Measurements from ENCODE around the gene SOD1. TPM values are rescaled to one million over a fixed set of nuclear protein-coding genes. Genes with fewer than 3 reads are reported as not detected.
"Not testable (repeated sequence)": the region's sequence is repeated elsewhere in the genome, so short reads cannot be mapped to it uniquely, and the experiment has no call there.

SOD1 gene
- total RNA-seq, 4 donors from 2014 or later = 118 to 141 (median 130) TPM

DNA sequence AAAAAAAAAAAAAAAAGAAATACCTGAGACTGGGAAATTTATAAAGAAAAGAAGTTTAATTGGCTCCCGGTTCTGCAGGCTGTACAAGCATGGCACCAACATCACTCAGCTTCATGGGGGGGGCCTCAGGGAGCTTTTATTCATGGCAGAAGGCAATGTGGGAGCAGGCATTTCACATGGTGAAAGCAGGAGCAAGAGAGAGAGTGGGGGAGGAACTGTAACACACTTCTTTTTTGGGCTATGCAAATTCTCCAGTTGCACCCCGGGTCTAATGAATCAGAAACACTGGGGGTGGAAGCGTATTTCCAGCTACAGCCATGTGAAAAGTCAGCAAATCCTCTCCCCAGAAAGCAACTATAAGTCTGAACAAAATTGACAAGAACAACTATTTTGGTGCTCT is 11.8 kb upstream of the SOD1 start:
- 85 to 93% methylated on average over 3 of the region's 3 CpGs for WGBS, 2 donors
- no peak overlapping the region for H3K4me3 ChIP-seq (ENCODE audit: low read depth, poor library complexity, severe bottlenecking)
- no peak for DNase-seq (ENCODE audit: low spot score in 2 of 2)
- TF ChIP-seq POLR2A (IDR thresholded peaks at IDR 0.05) = no peak
- TF ChIP-seq, protein P1, sequence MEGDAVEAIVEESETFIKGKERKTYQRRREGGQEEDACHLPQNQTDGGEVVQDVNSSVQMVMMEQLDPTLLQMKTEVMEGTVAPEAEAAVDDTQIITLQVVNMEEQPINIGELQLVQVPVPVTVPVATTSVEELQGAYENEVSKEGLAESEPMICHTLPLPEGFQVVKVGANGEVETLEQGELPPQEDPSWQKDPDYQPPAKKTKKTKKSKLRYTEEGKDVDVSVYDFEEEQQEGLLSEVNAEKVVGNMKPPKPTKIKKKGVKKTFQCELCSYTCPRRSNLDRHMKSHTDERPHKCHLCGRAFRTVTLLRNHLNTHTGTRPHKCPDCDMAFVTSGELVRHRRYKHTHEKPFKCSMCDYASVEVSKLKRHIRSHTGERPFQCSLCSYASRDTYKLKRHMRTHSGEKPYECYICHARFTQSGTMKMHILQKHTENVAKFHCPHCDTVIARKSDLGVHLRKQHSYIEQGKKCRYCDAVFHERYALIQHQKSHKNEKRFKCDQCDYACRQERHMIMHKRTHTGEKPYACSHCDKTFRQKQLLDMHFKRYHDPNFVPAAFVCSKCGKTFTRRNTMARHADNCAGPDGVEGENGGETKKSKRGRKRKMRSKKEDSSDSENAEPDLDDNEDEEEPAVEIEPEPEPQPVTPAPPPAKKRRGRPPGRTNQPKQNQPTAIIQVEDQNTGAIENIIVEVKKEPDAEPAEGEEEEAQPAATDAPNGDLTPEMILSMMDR (IDR thresholded peaks at IDR 0.05) = no peak
- intact Hi-C loops (cut with DNase I; ENCODE audit: low total_unique reads) = no loop called here

- WGBS, 2 donors = 90 to 91% methylated on average over 3 of the region's 3 CpGs
- no peak for DNase-seq (ENCODE audit: low spot score in 2 of 2)
- TF ChIP-seq, protein P1 (IDR thresholded peaks at IDR 0.05) = no peak
- TF ChIP-seq POLR2A (IDR thresholded peaks at IDR 0.05) = no peak
- intact Hi-C loops (cut with DNase I; ENCODE audit: low total_unique reads) = no loop called here
- no peak overlapping the region for H3K4me3 ChIP-seq (ENCODE audit: low read depth, poor library complexity, severe bottlenecking)
These were observed 8.6 kb upstream of the SOD1 start for GRCh38 chr21:31650930-31651329.

- intact Hi-C loops (cut with DNase I; ENCODE audit: low total_unique reads); H3K4me3 ChIP-seq (ENCODE audit: low read depth, poor library complexity, severe bottlenecking); DNase-seq (ENCODE audit: low spot score in 2 of 2): not testable (repeated sequence)
- 83 to 89% methylated on average over 4 of the region's 4 CpGs for WGBS, 2 donors
These were observed 8.0 kb upstream of the SOD1 start for GRCh38 chr21:31651491-31651890.

GRCh38 chr21:31654340-31654739 is 5.2 kb upstream of the SOD1 start:
- TF ChIP-seq, protein P1 (IDR thresholded peaks at IDR 0.05) = no peak
- no peak overlapping the region for H3K4me3 ChIP-seq (ENCODE audit: low read depth, poor library complexity, severe bottlenecking)
- intact Hi-C loops (cut with DNase I; ENCODE audit: low total_unique reads) = no loop called here
- WGBS, 2 donors = 97 to 98% methylated on average over 14 to 16 of the region's 20 CpGs
- no peak for DNase-seq (ENCODE audit: low spot score in 2 of 2)

- 82 to 83% methylated on average over 21 of the region's 21 CpGs for WGBS, 2 donors
- H3K4me3 ChIP-seq (ENCODE audit: low read depth, poor library complexity, severe bottlenecking); DNase-seq (ENCODE audit: low spot score in 2 of 2); intact Hi-C loops (cut with DNase I; ENCODE audit: low total_unique reads): not testable (repeated sequence)
These were observed 4.5 kb upstream of the SOD1 start for GRCh38 chr21:31654821-31655580.

DNA sequence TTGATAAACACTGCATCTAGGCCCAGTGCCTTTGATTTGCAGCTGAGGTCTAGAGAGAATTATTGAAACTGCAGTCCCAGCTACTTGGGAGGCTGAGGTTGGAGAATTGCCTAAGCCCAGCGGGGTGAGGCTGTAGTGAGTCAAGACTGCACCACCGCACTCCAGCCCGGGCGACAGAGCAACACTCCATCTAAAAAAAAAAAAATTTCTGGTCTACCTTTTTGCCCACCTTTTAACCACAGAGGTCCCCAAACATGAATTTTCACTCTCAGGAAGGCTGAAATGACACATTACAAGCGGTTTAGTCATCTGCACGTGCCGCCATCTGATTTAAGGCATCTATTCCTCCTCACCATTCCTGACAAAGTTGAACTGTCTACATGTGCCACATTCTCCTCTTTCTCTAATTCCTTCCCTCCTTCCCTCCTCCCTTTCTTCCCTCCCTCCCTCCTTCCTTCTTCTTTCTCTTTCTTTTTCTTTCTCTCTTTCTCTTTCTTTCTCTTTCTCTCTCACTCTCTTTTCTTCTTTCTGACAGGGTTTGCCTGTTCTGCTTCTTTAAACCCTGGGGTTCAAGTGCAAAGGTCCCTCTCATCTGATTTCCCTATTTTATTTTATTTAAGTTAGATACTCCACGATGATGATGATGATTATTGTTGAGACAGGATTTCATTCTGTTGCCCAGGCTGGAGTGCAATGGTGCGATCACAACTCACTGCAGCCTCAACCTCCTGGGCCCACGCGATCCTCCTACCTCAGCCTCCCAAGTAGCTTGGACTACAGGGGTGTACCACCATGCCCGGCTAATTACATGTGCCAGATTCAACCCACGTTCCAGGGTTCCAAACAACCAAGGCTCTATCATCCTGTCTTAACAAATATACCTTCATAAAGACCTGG is 3.0 kb upstream of the SOD1 start:
- 80 to 87% methylated on average over 13 of the region's 13 CpGs for WGBS, 2 donors
- H3K4me3 ChIP-seq (ENCODE audit: low read depth, poor library complexity, severe bottlenecking) = no peak overlapping the region
- intact Hi-C loops (cut with DNase I; ENCODE audit: low total_unique reads) = no loop called here
- no peak for TF ChIP-seq POLR2A (IDR thresholded peaks at IDR 0.05)
- no peak for DNase-seq (ENCODE audit: low spot score in 2 of 2)

- TF ChIP-seq, protein P1 (IDR thresholded peaks at IDR 0.05) = no peak
- TF ChIP-seq POLR2A (IDR thresholded peaks at IDR 0.05) = no peak
- intact Hi-C loops (cut with DNase I; ENCODE audit: low total_unique reads) = no loop called here
- no peak overlapping the region for H3K4me3 ChIP-seq (ENCODE audit: low read depth, poor library complexity, severe bottlenecking)
- WGBS, 2 donors = 36 to 46% methylated on average over 8 to 9 of the region's 9 CpGs
- no peak for DNase-seq (ENCODE audit: low spot score in 2 of 2)
These were observed 1.4 kb upstream of the SOD1 start for GRCh38 chr21:31658053-31658452.
